AG08395 (cell line): Measurements from ENCODE around the gene IFNA5.
A peak's percentile ranks its signal among the peaks of the same experiment; 100 is the strongest.

Experiments used
- DNase-seq: peaks from one replicate; pipeline ENCODE4 v3.0.0; 2012; ENCODE audit warnings: mixed read lengths, low spot score

The IFNA5 gene

GRCh38 chr9:21305213-21305612 lies at the start of gene IFNA5:
IFNA5 (minus strand) TSS chr9:21305313; CDS start chr9:21305256, 57 bp downstream.
- DNase-seq, result no peak

DNA sequence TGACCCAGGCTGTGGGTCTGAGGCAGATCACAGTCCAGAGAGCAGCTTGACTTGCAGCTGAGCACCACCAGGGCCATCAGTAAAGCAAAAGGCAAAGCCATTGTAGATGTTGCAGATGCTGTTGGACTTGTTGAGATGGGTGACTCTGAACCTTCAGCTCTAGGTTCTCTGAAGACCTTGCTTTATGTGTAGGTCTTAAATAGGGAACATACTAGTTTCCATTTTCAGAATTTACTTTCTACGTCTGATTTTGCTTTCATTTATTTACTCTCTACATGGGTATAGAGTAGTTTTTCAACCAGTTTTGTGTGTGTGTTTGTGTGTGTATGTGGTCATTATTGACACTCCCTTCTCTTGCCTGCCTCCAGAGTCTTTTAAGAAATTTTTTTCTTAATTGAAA lies 45.7 kb upstream of the IFNA5 start, which contains the start of gene IFNA6:
IFNA6 (minus strand) TSS at position 101 of the 400 bp plus-strand sequence; CDS start at position 101, 0 bp downstream.
- no peak for DNase-seq

GRCh38 chr9:21348430-21348970 lies 43.4 kb upstream of the IFNA5 start:
- DNase-seq, result no peak

GRCh38 chr9:21340735-21341134 lies 35.6 kb upstream of the IFNA5 start:
- no peak for DNase-seq

DNA sequence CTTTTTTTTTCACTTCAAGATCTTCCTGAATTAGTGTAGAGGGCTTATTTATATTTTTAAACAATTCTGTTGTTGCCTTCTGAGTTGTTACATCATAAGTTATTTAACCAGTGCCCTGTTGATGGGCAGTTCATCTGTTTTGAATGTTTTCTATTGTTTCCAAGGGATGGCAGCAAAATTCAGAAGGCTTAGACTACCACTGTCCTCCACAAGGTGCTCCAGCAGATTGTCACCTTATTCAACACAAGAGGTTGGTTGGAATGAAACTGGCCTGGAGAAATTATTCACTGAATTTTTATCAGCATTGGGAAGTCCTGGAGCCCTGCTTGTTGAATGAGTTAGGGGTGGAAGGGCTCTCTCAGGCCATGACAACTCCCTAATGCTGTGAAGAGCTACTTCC lies 31.3 kb upstream of the IFNA5 start:
- no peak for DNase-seq

GRCh38 chr9:21334701-21335632 lies 29.9 kb upstream of the IFNA5 start, which contains the start of gene KLHL9:
KLHL9 (minus strand) TSS chr9:21335404; CDS start chr9:21334859, 545 bp downstream.
- DNase-seq, result peak; percentile 98

- no peak for DNase-seq
Measured at GRCh38 chr9:21333226-21333625, 28.1 kb upstream of the IFNA5 start.

GRCh38 chr9:21331676-21332402 lies 26.7 kb upstream of the IFNA5 start:
- DNase-seq, result no peak

DNA sequence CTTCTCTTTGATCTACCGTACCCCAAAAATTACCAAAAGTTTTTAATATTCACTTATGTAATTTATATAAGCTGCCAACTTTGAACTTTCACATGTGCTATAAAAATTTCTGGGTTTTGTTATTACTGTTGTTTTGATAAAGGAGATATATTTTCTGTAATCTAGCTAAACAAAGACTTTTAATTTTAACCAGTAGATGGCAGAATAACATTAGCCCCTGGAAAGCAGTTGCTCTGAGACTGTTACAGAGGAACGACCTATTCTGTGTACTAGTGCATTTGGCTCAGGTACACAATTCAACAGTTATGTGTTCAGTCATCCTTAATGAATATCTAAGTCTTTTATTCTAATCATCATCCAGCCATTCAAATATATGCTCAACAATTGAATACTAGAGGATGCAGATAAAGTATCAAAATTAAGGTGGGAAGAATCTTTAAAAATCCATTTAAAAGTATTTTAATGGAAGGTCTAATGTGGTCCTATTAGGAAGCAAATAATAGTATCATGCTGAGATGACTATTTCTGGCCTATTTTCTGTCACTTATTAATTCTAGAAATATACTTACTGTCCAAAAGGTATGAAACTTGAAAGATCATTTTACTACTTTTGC lies 21.5 kb upstream of the IFNA5 start:
- DNase-seq, result peak; percentile 53

GRCh38 chr9:21324047-21324446 lies 18.9 kb upstream of the IFNA5 start:
- DNase-seq, result no peak

DNA sequence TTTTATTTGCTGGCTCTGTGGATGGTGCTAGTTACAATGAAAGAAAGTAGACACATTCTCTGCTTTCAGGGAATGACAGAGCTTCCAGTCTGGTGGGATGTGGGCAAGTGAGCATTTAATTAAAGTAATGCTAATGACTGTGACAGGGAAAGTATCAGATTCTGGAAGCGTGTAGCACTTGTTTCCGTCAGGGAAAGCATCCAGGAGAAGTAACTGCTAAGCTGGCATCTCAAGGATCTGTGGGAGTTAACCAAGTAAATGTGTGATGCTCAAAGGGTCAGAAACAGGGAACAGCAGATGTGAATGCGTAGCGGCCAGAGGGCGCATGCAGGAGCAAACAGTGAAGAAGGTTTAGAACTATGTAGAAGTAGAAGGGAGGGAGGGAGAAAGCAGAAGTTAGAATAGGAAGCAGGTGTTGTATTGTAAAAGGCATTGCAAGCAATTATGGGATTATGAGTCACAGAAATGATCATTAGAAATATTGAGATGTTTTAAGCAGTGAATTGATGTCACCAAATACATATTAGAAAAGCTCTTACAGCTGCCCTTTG lies 17.9 kb upstream of the IFNA5 start:
- no peak for DNase-seq

DNA sequence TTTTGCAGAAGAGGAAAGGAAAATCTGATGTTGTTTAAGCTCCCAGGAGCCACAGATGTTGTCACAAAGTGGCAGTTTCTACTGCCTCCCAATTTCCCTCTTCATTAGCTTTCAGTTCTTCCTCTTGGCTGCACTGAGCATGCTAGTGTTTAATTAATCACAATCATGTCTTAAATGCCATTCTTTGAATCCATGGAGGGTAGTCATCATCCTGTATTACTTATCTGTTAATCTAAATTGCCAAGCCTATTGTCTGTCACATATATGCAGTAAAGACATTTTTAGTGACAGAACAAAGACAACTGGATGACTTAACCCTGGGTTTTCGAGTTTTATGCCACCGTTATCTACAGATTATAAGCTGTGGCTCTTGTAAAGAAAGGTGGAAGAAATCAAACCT lies 15.4 kb upstream of the IFNA5 start:
- no peak for DNase-seq

GRCh38 chr9:21317956-21318923 lies 13.1 kb upstream of the IFNA5 start:
- peak; percentile 52 for DNase-seq

- DNase-seq, result no peak
Measured at GRCh38 chr9:21316860-21317259, 11.7 kb upstream of the IFNA5 start.

GRCh38 chr9:21316032-21316842 lies 11.1 kb upstream of the IFNA5 start:
- no peak for DNase-seq

DNA sequence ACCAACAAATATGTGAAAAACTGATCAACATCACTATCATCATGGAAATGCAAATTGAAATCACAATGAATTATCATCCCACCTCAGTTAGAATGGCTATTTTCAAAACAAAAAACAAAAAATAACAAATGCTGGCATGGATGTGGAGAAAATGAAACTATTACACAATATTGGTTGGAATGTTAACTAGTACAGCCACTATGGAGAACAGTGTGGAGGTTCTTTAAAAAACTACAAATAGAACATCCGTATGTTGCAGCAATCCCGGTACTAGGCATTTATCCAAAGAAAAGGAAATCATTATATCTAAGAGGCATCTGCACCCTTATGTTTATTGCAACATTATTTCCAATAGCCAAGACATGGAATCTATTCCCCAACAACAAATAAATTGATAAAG lies 9.0 kb upstream of the IFNA5 start:
- DNase-seq, result no peak

GRCh38 chr9:21311889-21312288 lies 6.8 kb upstream of the IFNA5 start:
- DNase-seq, result no peak

GRCh38 chr9:21295992-21296391 lies 9.1 kb downstream of the IFNA5 start:
- DNase-seq, result no peak

GRCh38 chr9:21294904-21295538 lies 10.1 kb downstream of the IFNA5 start:
- no peak for DNase-seq
